HG02884 (cell line): ENCODE measurements around the gene VSIG2.
A peak's percentile ranks its signal among the peaks of the same experiment; 100 is the strongest.

Experiments
- ATAC-seq: cut with Tn5 transposase; IDR thresholded peaks from one replicate; pipeline ENCODE4 v1.9.1; 2021; ENCODE audit warnings: mild to moderate bottlenecking, moderate library complexity; ENCODE audit not compliant: unreplicated experiment

Gene VSIG2

GRCh38 chr11:124766156-124766555, 14.1 kb upstream of the VSIG2 start:
- no peak for ATAC-seq

- peak; percentile 28 for ATAC-seq
Measured at GRCh38 chr11:124763156-124763947, 11.3 kb upstream of the VSIG2 start.

GRCh38 chr11:124762624-124763155, 10.6 kb upstream of the VSIG2 start:
- peak; percentile 6 for ATAC-seq

GRCh38 chr11:124762105-124762623, 10.1 kb upstream of the VSIG2 start, which contains the start of gene ESAM:
Gene ESAM (minus strand): TSS chr11:124762290. CDS start chr11:124762154, 136 bp downstream.
- ATAC-seq: peak; percentile 46

- peak; percentile 2 for ATAC-seq
Measured at GRCh38 chr11:124761301-124762104, 9.4 kb upstream of the VSIG2 start.

- no peak for ATAC-seq
Measured at GRCh38 chr11:124760806-124761205, 8.8 kb upstream of the VSIG2 start.

- no peak for ATAC-seq
Measured at GRCh38 chr11:124760205-124760652, 8.2 kb upstream of the VSIG2 start.

- no peak for ATAC-seq
Measured at GRCh38 chr11:124759266-124760204, 7.5 kb upstream of the VSIG2 start.

- ATAC-seq: peak; percentile 55
Measured at GRCh38 chr11:124758355-124759265, 6.6 kb upstream of the VSIG2 start.

GRCh38 chr11:124757320-124757719, 5.3 kb upstream of the VSIG2 start:
- no peak for ATAC-seq

- no peak for ATAC-seq
Measured at GRCh38 chr11:124756753-124757227, 4.7 kb upstream of the VSIG2 start.

GRCh38 chr11:124756033-124756752, 4.1 kb upstream of the VSIG2 start:
- no peak for ATAC-seq

GRCh38 chr11:124754710-124755109, 2.7 kb upstream of the VSIG2 start:
- no peak for ATAC-seq

GRCh38 chr11:124754309-124754708, 2.3 kb upstream of the VSIG2 start:
- ATAC-seq: no peak

GRCh38 chr11:124753624-124754023, 1.6 kb upstream of the VSIG2 start:
- no peak for ATAC-seq

- no peak for ATAC-seq
Measured at GRCh38 chr11:124753205-124753604, 1.1 kb upstream of the VSIG2 start.

GRCh38 chr11:124752471-124753102, 532 bp upstream of the VSIG2 start:
- no peak for ATAC-seq

GRCh38 chr11:124751391-124751740, 689 bp downstream of the VSIG2 start:
- no peak for ATAC-seq
